NCI-H82 treated with DMSO at 0.1 percent for 48 hours (cell line): Measurements from ENCODE around the gene BCL7A.
A peak's percentile ranks its signal among the peaks of the same experiment; 100 is the strongest.

Experiments
- DNase-seq: peaks from one replicate; lab custom pipeline; 2025; ENCODE audit not compliant: unreplicated experiment; lab: John Stamatoyannopoulos, UW

The BCL7A gene

DNA sequence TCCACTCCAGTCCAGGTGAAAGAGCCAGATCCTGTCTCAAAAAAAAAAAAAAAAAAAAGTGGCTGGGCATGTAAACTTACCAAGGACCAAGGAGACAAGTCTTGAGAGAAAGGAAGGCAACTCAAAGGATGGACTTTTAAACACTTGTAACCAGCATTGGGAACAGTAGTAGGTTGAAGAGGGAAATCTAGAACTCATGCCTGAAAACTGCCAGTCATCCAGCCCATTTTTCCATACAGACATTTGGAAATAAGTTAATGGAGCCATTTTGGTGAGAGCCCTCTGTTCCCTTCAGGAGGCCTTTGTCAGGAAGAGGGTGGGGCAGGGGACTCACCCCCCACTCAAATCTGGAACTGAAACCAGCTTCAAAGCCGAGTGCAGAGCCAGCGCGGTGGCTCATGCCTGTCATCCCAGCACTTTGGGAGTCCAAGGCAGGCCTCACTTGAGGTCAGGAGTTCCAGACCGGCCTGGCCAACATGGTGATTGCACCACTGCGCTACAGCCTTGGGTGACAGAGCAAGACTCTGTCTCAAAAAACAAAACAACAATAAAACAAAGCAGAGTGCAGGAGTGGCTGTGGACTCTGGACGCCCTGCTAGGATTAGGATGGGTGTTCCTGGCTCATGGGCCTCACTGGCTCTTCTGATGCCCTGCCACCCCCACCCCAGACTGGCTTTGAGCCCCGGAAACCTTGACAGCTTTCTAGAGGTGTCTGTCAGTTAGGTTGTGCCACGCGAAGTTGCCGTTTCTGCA lies 55.2 kb downstream of the BCL7A start:
- DNase-seq = no peak

DNA sequence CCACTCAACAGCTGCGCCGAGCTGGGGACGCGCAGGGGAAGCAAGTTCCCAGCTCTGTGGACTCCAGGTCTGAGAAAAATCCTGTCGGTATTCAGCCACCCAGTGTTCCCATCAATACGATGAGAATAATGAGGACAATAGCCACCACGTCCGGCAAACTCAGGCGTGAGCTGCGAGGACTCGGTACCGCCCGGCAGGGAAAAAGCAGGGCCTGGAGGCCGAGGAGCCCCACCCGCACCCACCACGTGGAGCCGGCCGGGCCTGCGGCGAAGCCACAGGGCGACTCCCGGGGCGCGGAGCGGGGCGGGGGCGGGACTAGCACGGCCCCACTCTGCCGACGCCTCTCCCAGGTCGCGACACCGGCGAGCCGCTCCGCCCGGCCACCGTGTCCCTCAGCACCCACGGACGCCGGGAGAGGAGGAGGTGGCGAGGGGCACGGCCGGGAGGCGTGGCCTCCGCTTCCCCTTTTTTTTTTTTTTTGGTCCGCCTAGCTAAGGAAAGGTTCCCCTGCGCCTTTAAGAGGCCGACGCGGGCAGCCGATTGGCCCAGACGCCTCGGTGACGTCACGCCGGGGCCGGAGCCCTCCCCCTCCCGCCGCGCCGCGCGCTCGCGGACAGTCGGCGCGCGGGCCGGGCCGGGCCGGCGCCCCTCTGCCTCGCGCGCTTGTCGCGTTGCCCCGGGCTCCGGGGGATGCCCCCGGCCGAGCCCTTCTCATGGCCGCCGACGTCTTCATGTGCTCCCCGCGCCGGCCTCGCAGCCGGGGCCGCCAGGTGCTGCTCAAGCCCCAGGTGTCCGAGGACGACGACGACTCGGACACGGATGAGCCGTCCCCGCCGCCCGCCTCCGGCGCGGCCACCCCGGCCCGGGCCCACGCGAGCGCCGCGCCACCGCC lies 56.7 kb downstream of the BCL7A start, which contains the start of gene MLXIP:
TSS of gene MLXIP (plus strand) at position 616 of the 892 bp plus-strand sequence. CDS start at position 714, 98 bp downstream.
- peak; percentile 68 for DNase-seq

DNA sequence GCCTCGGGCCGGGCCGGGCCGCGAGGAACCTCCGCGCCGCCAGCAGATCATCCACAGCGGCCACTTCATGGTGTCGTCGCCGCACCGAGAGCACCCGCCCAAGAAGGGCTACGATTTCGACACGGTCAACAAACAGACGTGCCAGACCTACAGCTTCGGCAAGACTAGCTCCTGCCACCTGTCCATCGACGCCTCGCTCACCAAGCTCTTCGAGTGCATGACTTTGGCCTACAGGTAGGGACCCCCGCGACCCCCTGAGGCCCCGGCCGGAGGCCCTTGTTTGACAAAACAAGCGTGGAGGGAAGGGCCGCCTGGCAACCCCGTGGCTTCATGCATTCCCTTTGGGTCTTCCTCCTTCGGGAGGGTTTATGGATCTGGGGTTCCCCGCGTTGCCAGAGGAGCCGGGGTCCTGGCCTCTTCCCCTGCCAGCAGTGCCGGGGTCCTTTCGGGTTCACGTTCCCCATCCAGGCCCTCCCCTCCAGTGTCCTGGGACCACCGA lies 57.4 kb downstream of the BCL7A start:
- DNase-seq = no peak

DNA sequence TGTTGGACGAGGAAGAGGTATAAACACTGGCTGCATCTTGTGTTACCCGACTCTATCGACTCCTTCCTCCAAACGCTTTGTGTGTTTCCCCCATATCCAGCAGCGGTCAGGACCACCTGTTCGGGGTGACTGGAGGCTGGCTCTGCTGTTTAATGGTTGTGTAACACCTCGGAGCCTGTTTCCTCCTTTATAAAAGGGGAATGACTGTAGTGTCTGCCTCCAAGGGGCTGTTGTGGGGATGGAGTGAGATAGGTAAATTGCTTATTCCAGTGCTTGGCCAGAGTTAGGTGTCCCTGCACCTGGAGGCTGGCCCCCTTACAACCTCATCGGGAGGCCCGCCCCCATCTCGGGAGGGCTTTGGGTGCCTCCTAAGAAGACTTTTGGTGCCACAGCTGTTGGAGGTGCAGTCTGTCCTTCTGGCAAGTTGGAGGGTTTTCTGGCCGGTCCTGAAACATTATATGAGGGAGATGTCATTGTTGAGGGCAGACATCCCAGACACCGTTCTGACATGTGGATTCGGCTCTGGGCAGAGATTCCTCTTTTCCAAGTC lies 57.9 kb downstream of the BCL7A start:
- DNase-seq = no peak

DNA sequence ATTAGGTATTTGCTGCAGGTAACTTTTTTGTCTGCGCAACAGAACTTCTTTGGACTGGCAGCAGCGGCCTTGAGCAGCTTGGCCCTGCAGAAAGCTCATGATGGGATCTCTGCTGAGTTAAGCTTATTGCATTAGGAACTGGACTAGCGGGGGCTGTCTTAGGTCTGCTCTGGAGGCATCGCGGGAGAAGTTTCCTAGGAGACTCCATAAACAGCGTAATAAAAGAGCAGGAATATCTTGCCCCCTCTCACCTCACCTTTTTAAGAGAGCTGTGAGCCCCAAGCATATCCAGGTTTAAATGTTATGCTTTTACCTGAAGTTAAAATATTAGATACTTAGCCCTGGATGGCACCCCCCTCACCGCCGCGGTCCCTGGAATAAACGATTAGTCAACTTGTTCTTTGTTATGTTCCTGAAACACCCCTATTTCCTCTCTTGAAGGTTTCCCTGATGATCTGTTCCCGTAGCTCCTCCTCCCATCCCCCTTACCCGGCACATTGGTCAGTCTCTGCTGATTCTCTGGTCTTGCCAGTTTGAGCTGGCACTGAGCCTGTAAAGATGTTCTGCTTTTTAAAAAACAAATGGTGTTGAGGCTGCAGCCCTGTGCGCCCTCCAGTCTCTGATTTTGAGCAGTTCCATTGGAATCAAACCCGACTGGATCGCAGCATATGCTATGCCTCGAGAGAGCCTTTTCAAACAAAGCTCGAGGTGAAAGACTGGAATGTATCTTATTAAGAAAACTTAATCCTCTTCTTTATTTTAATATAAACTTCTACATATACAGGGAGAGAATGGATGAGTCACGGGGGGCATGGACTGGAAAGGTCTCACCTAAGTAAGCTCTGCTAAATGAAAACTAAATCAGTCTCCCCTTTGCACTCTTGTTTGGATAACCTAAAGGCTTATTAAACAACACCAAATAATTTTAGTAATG lies 58.7 kb downstream of the BCL7A start:
- DNase-seq = peak; percentile 28

DNA sequence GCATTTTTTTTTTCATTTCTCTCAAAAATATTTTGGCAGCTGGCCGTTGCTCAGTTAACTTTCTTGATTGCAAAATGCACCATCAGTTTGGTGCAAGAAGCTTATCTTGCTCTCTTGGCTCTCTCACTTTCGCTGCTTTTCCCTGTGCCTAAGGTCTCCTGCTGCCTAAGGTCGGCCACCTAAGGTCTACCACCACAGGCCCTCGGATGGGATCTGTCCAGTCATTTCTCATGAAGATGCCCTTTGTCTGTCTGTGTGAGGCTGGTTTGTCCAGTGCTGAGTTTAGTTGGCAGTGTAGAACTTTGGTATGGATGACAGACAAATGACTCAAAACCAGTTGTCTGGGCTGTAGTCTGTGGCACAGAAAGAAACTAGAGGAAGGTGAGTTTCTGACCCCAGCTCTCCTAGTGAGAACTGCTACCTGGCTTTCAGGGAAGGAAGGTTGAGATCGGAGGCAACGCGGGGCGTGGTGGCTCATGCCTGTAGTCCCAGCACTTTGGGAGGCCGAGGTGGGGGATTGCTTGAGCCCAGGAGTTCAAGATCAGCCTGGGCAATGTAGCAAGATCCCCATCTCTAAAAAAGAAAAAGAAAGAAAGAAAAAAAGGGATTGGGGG lies 59.5 kb downstream of the BCL7A start:
- DNase-seq = no peak

DNA sequence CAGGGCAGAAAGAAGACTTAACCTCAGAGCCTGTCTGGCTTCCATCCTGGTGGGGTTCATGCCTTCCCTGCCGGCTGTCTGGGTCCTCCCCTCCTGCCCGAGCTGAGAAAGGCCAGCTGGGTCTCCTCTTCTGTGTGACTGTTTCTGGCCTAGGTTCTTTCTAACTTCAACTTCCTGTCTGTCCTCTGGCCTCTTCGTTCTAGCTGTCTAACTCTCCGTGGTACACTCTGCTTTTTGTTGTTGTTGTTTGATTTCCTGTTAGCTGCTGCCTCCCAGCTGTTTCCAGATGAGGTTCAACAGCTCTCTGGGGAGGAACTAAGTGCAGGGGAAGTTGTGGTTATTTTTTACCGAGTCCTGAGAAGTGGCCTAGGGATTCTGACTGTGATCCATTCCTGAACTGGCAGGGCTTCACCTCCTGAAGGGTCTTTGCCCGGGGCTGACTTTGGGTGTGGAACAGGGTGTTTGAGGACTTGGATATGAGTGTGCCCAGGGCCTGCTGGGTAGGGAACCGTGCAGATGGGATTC lies 60.1 kb downstream of the BCL7A start:
- no peak for DNase-seq

DNA sequence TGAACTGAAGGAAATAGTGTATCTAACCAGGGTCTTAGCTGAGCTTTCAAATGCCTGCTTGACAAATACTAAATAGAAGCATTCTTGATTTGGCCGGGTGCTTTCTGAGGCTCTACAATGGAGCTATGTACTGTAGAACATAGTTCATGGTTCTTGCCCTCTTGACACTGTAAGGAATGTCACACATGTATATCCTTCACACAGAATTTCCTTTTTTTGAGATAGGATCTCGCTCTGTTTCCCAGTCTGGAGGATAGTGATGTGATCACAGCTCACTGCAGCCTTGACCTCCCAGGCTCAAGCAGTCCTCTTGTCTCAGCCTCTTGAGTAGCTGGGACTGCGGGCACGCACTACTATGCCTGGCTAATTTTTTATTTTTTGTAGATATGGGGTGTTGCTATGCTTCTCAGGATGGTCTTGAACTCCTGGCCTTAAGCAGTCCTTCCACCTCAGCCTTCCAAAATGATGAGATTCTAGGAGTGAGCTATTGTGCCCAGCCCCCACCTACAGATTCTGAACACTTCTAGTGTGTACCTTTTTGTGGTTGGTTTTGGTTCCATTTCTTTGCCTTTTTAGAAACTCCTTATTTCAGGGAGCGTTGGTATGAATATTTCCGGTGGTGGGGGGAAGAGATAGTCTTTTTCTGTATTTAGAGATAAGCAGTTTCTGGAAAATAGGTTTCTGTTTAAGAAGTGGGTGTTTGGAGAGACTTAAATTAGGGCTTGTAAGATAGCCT lies 61.1 kb downstream of the BCL7A start:
- DNase-seq = no peak

DNA sequence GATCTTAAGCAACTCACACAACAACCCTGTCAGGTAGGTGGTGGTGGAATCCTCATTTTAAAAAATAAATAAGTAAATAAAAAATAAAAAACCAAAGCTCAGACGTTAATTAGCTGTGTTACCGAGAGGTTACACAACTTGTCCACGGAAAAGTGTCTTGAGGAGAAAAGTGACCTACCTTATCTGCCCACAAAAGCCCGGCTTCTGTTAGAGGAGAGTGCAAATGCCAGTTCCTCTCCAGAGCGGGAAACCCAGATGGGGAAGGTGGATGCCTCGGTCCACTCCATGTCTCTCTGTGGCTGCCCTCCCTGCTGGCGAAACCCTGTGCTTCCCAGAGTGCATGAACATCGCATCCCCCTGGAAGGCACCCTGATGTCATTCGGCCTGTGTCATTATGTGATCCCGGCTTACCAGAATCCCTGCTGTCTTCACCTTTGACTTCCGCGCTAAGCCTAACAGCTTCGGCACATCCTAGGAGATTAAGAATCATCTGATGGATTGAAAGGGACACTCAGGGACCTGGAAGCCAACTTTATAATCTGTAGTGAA lies 63.2 kb downstream of the BCL7A start:
- DNase-seq = peak; percentile 74

DNA sequence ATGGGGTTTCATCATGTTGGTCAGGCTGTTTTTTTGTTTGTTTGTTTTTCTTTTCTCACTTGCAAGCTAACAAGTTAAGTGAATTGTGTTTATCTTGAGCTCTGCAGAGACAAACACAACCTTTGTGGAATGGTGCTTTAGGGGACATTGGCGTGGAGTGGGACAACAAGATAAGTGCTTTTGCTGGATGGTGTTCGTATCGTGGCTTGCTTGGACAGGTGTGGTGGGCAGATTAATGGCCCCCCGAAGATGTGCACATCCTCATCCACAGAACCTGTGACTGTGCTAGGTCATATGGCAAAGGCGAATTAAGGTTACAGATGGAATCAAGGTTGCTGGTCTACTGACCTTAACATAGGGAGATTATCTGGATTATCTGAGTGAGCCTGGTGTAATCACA lies 63.9 kb downstream of the BCL7A start:
- peak; percentile 81 for DNase-seq

DNA sequence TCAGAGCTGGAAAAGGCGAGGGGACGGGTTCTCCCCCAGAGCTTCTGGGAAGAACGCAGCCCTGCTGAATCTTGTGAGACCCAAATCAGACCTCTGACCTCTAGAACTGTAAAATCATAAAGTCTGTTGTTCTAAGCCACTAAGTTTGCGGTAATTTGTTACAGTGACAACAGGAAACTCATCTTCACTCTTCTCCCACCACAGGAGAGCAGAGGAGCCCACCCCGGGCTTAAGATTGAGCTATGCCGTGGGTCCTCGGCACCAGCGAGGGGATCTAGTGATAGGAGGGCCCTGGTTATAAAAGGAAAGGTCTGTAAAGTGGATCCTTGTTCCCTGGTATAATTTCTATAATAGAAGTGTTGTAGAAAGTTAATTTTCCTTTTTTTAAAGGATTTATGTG lies 64.4 kb downstream of the BCL7A start:
- no peak for DNase-seq

DNA sequence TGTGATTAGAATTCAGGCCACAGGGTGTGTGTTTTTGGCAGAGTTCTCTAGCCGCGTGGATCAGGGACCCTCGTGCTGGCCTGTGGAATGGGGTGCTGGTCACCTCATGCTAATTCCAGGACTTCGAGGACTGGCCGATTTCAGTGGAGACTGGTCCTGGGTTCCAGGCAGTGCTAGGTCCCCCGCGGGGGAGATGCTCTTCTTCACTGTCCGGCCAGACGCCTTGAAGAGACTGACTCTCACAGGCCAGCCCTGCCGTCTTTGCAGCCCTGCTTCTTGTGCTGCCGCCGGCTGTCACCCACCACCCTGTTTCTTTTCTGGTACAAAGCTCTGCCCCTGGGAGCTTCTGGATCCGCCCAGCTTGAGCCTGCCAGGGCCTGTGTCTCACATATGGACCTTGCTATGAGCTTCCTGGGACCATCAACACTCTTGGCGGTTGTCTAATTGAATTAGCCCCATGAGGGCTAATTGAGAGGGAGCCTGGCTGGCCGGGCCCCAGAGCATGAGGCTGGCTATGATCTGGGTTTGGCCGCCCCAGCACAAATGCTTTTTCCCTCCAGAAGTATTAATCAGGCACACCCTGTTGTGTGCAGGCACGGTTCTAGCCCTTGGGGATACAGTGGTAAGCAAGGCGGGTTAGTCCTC lies 65.1 kb downstream of the BCL7A start:
- no peak for DNase-seq

DNA sequence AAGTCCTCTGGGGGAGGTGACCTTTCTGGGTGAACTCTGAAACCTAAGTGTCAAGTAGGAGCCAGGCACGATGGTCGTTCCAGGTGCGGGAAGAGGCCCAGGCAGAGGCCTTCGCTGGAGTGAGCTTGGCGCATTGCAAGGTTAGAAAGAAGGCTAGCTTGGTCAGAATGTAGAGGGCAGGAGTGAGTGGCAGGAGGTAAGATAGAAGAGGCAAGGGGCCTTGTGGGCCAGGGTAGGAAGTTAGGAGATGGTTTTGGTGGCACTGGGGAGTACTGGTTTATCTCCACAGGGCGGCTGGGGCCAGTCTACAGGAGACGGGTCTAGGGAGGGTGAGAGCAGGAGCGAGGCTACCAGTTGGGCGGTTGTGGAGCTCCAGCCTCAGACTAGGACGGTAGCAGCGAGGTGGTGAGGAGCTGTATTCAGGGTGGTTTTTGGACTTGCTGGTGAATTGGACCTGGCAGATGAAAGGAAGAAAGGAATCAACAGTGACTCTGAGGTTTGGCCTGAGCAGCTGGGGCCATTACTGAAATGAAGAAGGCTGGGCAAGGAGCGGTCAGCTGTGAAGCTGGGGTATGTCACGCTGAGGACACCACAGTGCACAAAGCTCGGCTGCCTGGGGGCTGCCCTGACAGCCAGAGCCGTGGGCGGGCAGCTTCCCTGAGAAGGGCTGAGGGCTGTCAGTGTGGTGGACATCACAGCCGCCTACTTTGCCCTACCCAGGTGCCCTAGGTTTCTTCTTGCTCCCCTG lies 65.9 kb downstream of the BCL7A start:
- no peak for DNase-seq

DNA sequence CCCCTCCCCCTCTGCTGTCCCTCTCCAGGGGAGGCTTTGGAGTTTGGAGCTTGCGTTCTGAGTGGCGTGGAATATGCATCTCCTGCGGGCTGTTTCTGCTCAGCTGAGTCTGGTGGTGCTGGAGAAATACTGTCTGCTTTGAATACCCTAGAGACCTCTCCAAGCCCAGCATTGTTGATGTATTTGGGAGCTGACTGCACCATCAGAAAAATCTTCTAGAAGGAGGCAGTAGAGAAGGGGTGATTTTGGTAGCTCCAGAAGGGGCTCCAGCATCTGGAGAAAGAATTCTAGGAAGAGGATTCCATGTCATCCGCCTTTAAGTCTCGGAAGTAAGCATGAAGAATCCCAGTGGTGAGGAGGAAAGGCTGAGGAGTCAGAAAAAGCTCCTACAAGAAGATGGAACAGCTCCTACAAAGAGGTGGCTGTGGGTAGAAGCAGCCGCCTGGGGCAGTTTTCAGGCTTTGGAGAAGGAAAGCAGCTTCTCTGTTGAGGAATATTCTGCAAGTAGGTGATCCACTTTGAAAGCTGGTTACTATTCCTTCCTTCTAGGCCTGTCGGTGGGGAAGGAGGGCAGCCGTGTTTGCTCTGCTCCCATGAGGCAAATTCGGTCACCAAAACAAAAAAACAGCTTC lies 66.6 kb downstream of the BCL7A start:
- DNase-seq = no peak

DNA sequence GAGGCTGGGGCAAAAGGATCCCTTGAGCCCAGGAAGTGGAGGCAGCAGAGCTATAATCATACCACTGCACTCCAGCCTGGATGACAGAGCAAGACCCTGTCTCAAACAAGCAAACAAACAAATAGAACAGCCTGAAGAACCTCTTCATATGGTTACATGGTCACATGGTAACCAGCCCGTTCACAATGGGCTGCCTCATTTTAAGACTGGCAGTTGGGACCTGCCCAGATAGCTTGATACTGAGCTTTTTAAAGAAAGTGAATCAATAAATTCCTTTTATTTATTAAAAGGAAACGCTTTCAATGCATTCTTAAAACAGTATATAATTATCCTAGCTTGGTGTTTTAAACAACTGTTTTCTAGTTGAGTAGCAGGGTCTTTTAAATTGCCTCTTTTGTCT lies 67.4 kb downstream of the BCL7A start:
- no peak for DNase-seq

DNA sequence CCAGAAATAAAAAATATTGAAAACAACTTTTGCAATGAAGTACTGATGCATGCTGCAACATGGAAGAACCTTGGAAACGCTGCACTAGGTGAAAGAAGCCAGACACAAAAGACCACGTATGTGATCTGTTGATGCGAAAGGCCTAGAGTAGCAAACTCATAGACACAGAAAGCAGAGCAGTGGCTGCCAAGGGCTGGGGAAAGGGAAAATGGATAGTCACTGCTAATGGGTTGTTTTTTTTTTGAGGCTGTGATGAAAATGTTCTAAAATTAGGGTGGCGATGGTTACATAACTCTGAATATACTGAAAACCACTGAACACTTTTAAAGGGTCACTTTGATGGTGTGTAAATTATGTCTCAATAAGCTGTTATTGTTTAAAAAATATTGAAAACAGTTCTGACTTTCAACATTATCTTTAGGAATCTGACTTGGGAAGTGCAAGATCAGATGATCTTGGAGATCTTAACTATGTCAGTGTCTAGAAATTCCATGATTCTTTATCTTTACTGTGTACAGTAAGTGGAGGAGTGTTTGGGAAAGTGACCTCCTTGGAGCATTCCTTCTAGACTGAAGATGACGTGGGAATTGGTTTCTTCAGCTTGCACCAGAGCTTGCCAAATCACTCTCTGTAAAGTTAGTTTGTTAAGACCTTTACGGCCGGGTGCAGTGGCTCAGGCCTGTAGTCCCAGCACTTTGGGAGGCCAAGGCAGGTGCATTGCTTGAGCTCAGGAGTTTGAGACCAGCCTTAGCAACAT lies 69.3 kb downstream of the BCL7A start:
- DNase-seq = no peak
